GM12875 (cell line): ENCODE data around the gene MOSPD3.

Source experiments
- H3K4me3 ChIP-seq: one replicate; pipeline ENCODE4 v1.5.1; 2011; ENCODE audit warnings: low read depth, low read length, control low read depth
- CTCF ChIP-seq: IDR thresholded peaks from 2 replicates; pipeline ENCODE4 v1.5.1; 2011; ENCODE audit warnings: low read depth, mild to moderate bottlenecking, control low read depth, inconsistent platforms, low read length, moderate library complexity, borderline replicate concordance; ENCODE audit not compliant: insufficient read depth

The MOSPD3 gene

DNA sequence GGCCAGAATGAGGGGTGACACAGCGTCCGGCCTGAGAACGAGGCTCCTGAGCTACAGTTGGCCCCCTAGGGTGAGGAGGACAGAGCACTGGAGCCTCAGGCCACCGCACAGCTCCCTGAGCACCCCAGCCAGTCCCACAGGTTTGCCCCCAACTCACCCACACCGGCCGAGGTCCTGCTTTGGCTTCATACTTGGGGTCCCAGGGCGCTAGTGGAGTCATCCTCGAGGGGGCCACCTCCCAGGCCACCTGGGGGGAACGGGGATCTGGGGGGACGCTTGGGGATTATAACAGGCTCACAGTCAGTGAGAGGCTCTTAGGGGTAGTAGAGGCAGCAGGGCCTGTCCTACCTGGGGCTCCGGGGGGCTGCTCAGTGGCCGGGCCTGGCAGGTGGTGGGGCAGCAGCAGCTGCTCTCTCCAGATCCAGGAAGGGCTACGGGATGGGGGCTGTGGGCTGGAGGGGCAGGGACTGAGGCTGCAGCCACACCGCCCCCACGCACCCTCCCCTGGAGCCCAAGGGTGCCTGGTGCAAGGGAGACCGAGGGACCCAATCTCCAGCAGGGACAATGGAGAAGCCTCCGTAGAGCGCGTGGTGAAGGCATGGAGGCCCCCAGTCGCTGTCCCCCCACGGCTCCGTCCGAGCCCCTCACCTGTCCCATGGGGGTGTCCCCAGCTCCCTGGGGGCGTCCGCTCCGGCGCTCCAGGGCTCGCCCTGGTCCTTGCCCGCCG is 39.2 kb upstream of the MOSPD3 start:
- no peak overlapping the region for H3K4me3 ChIP-seq
- no peak for TF ChIP-seq CTCF

DNA sequence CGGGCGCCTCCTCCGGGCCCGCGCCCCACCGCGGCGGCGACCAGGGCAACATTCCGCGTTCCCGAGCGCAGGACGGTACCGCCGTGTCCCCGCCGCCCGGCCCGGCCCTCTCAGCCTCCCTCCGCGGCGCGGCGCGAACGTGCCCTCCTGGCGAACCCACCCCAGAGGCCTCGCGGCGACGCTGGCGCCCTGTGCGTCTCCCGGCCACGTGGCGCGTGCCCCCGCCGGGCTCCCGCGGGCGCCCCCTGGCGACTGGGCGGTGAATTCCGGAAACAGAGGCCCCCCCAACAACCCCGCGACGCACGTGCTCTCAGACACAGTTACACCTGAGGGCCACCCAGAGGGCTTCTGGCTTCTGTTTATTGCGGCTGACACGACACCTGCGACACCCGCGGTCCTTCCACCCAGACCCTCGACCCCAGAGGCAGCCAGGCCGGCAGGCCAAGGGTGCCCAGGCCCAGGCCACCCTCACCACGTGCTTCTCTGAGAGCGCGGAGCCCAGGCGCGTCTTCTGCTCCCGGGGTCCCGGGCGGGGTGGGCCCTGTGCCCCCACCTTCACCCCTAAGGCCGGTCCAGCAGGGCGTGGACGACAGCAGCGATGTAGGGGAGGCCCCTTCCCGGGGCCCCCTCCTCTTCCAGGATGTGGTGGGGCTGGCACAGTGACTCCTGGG is 38.5 kb upstream of the MOSPD3 start, which contains the start of gene SAP25:
SAP25 (minus strand) TSS at position 210 of the 671 bp plus-strand sequence; CDS start at position 52, 158 bp downstream.
- H3K4me3 ChIP-seq, result no peak within 1 kb of the TSS
- no peak for TF ChIP-seq CTCF

GRCh38 chr7:100574362-100575205 is 37.8 kb upstream of the MOSPD3 start:
- H3K4me3 ChIP-seq, result no peak overlapping the region
- TF ChIP-seq CTCF, result no peak

DNA sequence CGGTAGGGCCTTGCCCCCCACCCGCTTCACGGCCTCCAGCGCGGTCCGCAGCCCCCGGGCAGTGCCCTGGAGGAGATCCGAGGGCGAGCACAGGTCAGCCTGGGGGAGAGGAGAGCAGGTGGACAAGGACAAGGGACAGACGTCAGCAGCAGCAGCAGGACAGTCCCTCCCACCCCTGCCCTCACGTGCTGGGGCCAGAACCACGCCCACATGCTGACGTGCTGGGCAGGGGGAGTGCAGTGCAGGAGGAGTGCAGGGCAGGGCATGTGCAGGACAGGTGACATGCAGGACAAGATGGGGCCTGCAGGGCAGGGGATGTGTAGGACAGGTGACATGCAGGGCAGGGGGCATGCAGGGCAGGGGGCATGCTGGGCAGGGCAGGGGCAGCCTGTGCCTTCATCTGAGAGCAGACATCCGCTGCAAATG is 37.1 kb upstream of the MOSPD3 start:
- no peak for TF ChIP-seq CTCF
- no peak overlapping the region for H3K4me3 ChIP-seq

GRCh38 chr7:100575746-100576383 is 36.5 kb upstream of the MOSPD3 start:
- no peak overlapping the region for H3K4me3 ChIP-seq
- TF ChIP-seq CTCF, result no peak

DNA sequence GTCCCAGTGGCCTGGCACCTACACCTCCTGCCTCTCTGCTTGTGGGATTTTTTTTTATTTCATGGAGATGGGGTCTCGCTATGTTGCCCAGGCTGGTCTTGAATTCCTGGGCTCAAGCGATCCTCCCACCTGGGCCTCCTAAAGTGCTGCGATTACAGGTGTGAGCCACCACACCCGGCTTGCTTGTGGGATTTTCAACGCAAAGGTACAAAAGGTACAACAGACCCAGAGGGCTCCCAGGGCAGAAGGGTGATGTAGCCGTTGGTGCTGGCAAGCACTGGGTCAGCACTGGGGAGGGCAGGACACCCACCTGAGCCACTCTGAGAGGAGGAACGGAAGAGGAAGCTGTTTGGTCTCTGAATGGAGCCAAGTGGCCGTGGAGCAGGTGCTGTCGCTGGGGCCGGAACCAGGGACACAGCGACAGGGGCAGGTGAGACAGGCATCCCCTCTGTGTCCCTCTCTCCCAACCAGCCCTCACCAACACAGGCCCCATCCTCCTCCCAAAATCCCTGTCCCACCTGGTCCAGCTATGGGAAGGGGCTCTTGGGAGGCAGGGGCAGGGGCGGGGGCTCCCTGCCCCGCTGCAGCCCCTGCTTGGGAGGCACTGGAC is 35.9 kb upstream of the MOSPD3 start:
- no peak for TF ChIP-seq CTCF
- H3K4me3 ChIP-seq, result no peak overlapping the region
